AG04450 (cell line): ENCODE measurements around the gene ARX. TPM values are rescaled to one million over a fixed set of nuclear protein-coding genes. Genes with fewer than 3 reads are reported as not detected.

ENCODE experiments used
- CTCF ChIA-PET: fragments of 300-600, 350-600 bp; formaldehyde crosslinking; extraction: SDS; loops from one replicate; lab custom pipeline; 2022; ENCODE audit warnings: antibody characterized with exemption, inconsistent platforms; lab: Charles Lee
- POLR2A ChIA-PET: fragments of 350-600 bp; formaldehyde crosslinking; extraction: SDS; loops from one replicate; lab custom pipeline; 2021; ENCODE audit warnings: antibody characterized with exemption, inconsistent platforms; lab: Yijun Ruan, JAX
- DNase-seq: peaks from one replicate; pipeline ENCODE4 v3.0.0-alpha.2; 2011; ENCODE audit warnings: low read depth, low spot score
- H3K27ac ChIP-seq: one replicate; pipeline ENCODE4 v1.5.1; 2012; ENCODE audit warnings: low read depth, low read length, control low read depth
- H3K27me3 ChIP-seq: one replicate; pipeline ENCODE4 v1.6.0; 2012; ENCODE audit warnings: low read length; ENCODE audit not compliant: control insufficient read depth, insufficient read depth
- H3K4me3 ChIP-seq: 2 replicates; pipeline ENCODE4 v1.5.1; 2011; ENCODE audit warnings: mild to moderate bottlenecking, low read depth, low read length, control low read depth
- H3K9me3 ChIP-seq: 2 replicates; pipeline ENCODE4 v1.5.1; 2012; ENCODE audit warnings: low read length; ENCODE audit not compliant: control insufficient read depth, insufficient read depth
- polyA plus RNA-seq: library from polyadenylated mRNA; depleted of rRNA; stranded (reverse); fragments of >200 nt; gene quantifications from 2 replicates; pipeline ENCODE4 v1.2.3, GENCODE V29; 2011
- TF ChIP-seq, protein P1 (sequence below): IDR thresholded peaks from 2 replicates; pipeline ENCODE4 v1.5.1; 2011; ENCODE audit warnings: low read depth, low read length, control low read depth, inconsistent platforms

The ARX gene
- polyA plus RNA-seq, 1 experiment, result not detected

DNA sequence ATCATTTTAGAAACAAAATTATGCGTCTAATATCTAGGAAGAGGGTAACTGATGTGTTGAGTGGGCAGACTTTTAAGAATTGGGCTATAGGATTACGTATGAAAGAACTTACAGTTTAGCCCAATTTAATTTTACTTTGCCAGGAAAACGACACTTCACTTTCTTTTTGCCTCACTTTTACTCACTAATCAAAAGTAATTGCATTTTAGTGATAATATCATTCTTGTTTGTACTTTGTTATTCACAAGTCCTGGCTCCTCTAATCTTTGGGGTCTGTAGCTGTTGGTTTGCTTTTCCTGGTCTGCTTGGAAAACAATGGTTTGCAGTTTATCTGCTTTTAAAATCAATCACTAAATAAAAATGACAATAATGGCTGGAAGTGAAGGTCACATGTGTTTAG lies 2.9 kb upstream of the ARX start:
- Histone ChIP-seq H3K4me3 (no peak overlapping the region), H3K27ac (no peak overlapping the region), H3K9me3 (peaks cover 10% of the 10 kb centered on the region), H3K27me3 (peaks cover 89% of the 10 kb centered on the region)
- no peak for DNase-seq
- TF ChIP-seq, protein P1, sequence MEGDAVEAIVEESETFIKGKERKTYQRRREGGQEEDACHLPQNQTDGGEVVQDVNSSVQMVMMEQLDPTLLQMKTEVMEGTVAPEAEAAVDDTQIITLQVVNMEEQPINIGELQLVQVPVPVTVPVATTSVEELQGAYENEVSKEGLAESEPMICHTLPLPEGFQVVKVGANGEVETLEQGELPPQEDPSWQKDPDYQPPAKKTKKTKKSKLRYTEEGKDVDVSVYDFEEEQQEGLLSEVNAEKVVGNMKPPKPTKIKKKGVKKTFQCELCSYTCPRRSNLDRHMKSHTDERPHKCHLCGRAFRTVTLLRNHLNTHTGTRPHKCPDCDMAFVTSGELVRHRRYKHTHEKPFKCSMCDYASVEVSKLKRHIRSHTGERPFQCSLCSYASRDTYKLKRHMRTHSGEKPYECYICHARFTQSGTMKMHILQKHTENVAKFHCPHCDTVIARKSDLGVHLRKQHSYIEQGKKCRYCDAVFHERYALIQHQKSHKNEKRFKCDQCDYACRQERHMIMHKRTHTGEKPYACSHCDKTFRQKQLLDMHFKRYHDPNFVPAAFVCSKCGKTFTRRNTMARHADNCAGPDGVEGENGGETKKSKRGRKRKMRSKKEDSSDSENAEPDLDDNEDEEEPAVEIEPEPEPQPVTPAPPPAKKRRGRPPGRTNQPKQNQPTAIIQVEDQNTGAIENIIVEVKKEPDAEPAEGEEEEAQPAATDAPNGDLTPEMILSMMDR, result no peak
- CTCF ChIA-PET, result no interaction called here
- POLR2A ChIA-PET, result no interaction called here

DNA sequence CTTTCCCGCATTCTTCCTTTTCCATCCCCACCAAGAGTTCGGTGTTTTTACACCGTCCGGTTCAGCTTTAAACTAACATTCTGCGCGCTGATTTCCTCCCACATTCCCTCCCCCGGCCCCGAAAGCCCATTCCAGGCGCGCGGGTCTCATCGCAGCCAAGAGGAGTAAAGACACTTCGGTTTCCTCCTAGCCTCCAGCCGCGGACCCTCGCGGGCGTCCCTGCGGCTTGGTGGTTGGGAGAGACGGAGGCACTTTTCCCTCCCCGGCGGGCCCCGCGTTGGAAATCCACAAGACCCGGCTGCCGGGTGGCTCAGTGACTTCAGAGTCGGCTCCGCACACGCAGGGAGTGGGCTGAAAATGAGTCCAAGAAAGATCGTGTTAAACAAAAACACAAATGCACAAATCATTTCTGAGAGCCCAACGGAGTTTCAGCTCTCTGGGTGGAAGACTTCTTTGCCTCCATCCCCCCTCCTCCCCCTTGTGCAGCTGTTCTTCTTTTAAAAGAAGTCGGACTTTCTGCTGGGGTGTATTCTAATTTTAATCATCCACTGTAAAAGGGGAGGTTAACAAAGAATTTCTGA lies 2.0 kb upstream of the ARX start:
- Histone ChIP-seq H3K4me3 (no peak overlapping the region), H3K27ac (no peak overlapping the region), H3K27me3 (peaks cover 80% of the 10 kb centered on the region), H3K9me3 (peaks cover 10% of the 10 kb centered on the region)
- ChIA-PET POLR2A (no interaction called here), CTCF (interaction anchor here (0.6 to 1.1 kb wide), 2 partner anchors 179 to 712 kb away, joined by 3 read pairs; no protein-coding TSS in a partner anchor)
- TF ChIP-seq, protein P1, result no peak
- no peak for DNase-seq

DNA sequence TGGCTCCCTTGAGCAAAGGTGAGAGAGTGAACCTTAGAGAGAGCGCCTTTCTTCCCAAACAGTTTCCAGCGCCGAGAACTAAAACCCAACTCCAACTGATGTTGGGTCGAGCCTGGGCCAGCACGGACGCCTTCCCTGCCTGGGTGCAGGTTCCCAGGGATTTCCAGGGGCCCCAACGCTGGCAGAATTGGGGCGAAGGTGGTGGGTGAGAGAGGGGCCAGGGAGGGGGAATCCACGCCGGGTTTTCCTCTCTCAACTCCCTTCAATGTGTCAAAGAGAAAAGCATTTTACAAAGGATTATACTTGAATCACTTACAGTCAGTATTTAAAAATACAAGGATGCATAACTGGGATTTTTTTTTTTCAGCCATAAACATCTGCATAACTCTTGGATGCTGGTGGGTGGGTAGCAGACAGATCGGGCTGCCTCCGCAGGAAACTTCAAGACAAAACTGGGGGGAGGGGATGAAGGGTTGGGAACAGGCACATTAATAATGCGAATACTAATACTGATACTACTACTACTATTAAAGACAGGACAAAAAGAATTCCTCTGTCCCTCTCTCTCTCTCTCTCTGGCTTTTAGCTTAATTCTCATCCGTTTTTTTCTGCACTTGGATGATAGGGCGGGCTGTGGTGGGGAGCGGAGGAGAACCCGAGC lies 1.3 kb upstream of the ARX start:
- no peak overlapping the region for H3K4me3 ChIP-seq
- TF ChIP-seq, protein P1, result no peak
- DNase-seq, result no peak
- CTCF ChIA-PET, result interaction anchor here (0.6 kb wide), 1 partner anchor 711 kb away, joined by 3 read pairs; no protein-coding TSS in a partner anchor
- H3K27ac ChIP-seq, result no peak overlapping the region
- peaks cover 80% of the 10 kb centered on the region for H3K27me3 ChIP-seq
- peaks cover 10% of the 10 kb centered on the region for H3K9me3 ChIP-seq
- POLR2A ChIA-PET, result no interaction called here

DNA sequence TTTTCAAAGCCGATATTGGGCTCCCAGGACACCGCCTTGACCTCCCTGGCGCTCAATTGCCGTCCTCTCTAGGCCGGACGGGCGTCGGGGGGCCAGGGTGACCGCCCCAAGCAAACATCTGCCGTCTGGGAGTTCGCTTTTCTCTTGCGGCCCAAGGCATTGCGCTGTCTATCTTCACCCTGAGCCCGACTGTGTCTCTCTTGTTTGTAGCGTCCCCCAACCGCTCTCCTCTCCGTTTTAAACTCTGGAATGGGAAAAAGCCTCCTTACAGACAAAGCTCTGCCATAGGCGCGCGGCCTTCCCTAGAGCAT lies 551 bp upstream of the ARX start:
- DNase-seq, result no peak
- Histone ChIP-seq H3K9me3 (peaks cover 10% of the 10 kb centered on the region), H3K27me3 (peaks cover 80% of the 10 kb centered on the region), H3K27ac (no peak overlapping the region), H3K4me3 (no peak overlapping the region)
- TF ChIP-seq, protein P1, result no peak
- ChIA-PET POLR2A (no interaction called here), CTCF (no interaction called here)

DNA sequence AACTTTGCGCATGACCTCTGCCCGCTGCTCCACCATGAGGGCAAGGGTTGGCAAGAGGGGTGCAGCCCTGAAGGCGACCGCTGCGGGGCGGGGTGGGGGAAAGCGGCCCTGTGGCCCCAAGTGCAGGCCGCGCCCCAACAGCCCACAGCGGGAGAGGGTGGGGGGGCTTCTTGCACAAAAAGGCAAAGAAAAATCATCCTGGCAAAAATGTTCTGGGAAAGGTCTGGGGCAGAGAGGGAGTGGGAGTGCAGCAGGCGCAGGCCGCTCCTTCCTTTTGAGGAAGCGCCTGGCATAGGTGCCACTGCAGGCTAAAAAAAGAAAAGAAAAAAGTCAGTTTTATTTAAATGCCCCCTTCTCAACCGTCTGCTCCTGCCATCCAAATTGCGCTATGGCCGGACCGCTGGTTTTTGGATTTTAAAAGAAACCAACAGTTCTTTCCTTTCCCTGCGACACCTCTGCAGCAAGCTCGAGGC lies 1.4 kb downstream of the ARX start:
- H3K27ac ChIP-seq, result no peak overlapping the region
- TF ChIP-seq, protein P1, result no peak
- H3K27me3 ChIP-seq, result peaks cover 82% of the 10 kb centered on the region
- ChIA-PET POLR2A (no interaction called here), CTCF (no interaction called here)
- peaks cover 10% of the 10 kb centered on the region for H3K9me3 ChIP-seq
- H3K4me3 ChIP-seq, result no peak overlapping the region
- no peak for DNase-seq
